NCI-H146 treated with DMSO at 0.1 percent for 48 hours (cell line): ENCODE data around the gene AMOTL1.
"Not testable (repeated sequence)": the region's sequence is repeated elsewhere in the genome, so short reads cannot be mapped to it uniquely, and the experiment has no call there.

ENCODE experiments used
- DNase-seq: peaks from one replicate; lab custom pipeline; 2025; ENCODE audit not compliant: unreplicated experiment; lab: John Stamatoyannopoulos, UW

The AMOTL1 gene

DNA sequence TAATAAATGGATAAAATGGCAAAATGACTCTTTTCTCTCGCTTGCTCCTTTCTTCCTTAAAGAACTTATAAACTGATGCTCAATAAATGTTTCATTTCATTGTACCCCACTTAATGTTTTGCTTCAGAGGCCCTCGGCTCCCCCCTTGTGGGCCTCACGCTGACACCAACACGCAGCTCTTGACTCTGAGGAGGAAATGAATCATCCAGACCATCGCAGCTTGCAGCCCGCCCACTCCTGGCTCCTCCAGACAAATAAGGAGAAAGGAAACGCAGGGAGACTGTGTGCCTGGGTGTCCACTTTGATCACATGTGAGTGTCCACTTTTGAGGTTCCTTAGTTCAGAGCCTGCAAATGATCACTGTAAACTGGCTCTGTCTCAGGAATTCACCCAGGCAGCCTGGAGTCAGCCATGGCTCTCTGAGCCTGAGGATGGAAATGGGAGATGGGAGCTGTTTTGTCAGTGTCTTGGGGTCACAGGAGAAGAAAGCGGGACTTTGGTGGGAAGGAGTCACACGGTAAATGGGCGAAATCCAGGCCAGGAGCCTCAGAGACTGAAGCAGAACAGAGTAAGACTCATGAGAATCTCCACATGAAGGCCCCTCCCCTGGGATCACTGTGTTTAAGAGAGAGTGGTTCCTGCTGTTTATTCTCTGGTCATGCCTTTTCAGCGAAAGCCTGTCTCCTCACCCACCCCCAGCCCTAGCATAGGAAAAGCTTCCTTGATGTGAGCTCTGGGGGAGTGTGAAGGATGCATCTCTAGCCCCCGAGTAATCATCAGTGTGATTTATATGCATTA lies 108.7 kb downstream of the AMOTL1 start:
- DNase-seq: no peak

DNA sequence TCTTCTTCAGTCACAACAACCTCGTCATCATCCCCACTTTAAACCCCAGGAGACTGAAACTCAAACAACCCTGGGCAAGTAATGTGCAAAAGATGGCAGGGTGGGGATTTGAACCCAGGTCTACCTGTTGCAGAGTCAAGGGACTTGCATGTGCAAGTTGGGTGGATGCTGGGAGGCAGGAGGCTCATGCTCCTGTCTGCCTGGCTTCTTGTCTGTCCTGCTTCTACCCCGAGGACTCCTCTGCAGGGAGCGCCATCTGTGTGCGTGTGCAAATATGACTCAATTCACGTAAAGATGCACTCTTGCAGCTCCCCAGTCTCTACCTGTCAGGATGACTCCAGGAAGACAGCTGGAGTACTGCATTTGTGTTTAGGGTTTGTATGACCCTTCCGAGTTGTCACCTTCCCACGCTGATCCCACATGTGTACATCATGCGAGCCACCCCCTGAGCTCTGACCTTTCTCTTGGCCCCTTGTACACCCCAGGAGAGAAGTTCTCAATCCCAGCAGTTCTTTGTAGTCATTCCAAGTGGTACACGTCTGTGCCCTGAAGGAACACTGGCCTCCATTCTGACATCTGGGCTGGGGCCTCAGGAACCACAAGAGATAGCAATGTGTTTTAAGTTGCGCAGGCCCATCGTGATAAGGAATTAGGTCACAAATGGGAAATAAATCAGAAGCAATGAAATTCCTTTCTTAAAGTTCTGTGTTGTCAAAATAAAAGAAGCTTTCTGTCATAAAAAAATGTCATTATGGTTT lies 109.5 kb downstream of the AMOTL1 start:
- no peak for DNase-seq

DNA sequence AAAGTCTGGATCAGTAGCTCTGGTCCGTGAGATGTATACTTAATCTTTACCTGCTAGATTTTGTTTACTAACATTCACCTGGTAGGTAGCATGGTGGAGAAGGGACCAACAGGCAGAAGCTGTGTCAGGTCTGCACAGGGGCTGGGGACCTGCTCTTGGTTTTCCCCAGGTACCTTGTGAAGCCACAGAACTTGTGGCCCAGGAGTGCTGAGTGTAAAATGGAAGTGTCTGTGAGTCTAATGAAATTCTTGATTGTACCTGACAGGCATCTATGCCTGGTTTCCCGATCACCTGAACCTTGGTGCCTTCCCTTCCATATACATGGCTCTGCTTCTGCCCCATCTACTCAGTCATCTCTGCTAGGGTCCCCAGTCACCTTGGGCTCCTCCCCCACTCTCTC lies 110.8 kb downstream of the AMOTL1 start:
- DNase-seq: no peak

DNA sequence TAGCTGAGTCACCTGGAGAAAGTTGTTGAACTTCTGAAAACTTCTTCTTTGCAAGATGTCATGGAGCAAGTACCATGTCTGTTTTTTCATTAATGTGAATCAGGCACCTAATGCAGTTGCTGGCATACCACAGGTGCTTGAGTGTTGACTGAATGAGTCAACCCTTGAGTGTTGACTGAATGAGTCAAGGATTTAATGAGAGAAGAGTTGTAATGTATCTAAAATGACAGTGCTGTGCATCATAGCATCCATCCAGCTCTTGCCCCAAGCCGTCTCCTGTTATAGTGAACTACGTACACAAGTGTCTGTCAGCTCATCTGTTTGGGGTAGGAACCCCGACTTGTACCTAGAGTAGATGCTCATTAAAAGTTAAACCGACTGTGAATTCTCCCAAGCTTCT lies 112.1 kb downstream of the AMOTL1 start:
- no peak for DNase-seq

DNA sequence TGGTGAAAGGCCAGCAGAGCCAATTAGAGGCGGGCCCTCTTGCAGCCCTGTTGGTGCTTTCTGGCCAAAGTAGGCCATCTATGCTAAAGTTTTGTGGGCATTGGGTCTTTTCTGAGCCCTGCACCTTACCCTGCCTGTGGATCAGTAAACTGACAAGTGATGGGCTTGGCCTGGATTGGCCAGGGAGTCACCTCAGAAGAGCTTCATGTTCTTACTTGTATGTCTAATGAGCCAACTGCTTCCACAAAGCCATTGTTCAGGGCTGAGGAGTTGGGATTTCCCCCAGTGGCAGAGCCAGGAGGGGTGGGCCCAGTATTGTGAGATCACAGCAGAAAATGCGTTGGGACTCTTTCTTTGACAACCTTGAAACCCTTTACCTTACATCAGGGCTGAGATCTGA lies 114.8 kb downstream of the AMOTL1 start:
- no peak for DNase-seq

DNA sequence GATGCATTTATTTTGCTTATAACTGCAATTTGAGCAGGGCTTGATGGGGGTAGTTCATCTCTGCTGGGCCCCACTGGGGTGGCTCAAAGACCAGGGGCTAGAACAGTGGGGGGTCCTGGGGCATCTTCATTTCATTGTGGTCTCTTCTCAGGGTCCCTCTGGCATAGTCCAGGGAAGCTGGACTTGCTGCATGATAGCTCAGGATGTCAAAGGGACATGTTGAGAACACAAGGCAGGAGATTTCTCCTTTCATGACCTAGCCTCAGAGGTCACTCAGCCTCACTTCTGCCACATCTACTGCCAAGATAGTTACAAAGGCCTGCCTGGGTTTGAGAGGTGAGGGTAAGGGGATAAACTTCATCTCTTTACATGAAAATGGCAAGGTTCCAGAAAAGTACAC lies 115.7 kb downstream of the AMOTL1 start:
- DNase-seq: no peak

DNA sequence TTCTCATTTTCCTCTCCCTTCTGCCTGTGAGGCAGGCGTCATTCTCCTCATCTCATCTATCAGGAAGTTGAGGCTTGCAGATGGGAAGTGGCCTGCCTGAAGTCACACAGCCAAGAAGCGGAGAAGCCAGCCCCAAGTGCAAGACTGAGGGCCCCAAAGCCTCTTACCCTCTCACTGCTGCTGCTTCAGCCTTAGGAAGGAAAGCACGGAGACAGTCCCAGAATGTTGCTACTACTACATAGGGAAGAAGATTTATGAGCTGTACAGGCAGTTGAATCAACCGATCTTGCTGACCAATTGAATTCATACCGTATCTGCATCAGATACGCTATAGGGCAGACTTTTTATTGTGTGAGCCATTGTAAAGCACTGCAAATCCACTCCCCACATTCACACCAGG lies 116.2 kb downstream of the AMOTL1 start:
- DNase-seq: no peak

DNA sequence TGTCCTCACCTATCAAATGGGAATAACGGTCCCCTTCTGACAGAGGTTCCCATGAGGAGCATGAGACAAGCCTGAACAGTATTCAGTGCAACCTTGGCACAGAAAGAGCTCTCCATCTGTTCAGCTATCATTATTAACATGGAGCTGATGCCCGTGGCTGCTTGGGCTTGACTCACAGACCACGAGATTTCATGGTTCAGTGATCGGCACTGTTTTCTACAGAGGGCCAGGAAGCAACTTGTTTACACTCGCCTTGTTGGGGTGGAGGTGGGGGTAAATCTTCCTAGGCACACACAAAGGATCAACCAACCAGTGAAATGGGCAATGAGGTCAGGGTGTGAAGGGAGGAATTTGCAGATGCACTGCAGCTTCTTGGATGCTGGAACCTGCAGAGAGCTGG lies 117.0 kb downstream of the AMOTL1 start:
- DNase-seq: no peak

DNA sequence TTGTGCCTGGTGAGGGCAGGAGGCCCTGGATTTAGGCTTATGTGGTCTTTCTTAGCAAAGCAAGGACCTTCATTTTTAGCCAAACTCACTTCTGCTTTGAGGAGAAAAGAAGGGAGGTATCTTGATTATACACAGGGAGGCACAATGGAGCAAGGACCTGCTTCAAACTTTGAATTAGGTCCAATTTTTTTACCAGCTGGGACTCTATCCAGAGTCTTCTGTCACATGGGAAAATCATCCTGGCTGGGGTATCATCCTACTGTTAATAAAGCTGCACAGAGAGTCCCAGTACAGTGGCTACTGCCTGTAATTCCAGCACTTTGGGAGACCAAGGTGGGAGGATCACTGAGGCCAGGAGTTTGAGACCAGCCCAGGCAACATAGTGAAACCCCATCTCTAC lies 117.4 kb downstream of the AMOTL1 start:
- DNase-seq: no peak

DNA sequence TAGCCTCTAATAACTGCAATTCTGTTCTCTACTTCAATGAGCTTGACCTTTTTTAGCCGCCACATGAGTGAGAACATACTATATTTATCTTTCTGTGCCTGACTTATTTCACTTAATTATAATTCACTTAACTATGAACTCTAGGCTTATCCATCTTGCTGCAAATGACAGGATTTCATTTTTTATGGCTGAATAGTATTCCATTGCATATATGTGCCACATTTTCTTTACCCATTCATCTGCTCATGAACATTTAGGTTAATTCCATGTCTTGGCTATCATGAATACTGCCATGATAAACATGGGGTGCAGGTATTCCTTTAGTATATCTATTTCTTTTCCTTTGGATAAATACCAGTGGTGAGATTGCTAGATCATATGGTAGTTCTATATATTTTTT lies 120.0 kb downstream of the AMOTL1 start:
- DNase-seq: no peak

DNA sequence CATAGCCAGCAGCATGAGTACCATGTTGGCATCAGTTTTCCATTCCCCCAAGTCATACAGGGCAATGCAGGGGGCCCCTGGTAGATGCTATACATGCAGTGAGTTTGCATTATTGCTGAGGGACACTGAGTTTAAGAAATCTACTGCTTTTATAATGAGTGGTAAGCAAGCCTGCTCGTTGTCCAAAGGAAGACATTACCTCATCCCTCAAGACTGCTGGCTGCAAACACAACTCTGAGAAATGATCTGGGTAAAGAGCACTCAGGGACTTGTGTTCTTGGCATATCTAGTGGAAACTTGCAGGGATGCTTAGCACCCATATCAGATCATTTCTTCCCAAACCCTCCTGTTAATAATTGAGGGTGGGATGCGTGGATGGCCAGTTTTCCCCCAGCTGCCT lies 127.3 kb downstream of the AMOTL1 start:
- no peak for DNase-seq

DNA sequence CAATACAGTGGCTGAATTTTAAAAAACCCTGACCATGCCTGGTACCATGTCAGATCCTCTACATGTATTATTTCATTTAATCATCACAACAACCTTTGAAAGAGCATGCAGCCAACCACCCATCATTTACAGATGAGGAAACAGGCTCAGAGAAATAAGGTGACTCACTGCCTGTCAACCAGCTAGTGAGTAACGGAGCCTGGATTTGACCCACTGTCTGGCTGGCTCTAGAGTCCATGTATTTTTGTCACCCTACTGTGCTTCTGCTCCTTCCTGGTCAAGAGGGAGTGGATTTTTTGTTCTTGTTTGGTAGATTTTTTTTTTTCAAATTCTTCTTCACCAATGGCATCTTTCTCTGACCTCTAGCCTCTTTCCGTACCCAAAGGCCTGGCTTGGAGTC lies 127.8 kb downstream of the AMOTL1 start:
- DNase-seq: no peak

DNA sequence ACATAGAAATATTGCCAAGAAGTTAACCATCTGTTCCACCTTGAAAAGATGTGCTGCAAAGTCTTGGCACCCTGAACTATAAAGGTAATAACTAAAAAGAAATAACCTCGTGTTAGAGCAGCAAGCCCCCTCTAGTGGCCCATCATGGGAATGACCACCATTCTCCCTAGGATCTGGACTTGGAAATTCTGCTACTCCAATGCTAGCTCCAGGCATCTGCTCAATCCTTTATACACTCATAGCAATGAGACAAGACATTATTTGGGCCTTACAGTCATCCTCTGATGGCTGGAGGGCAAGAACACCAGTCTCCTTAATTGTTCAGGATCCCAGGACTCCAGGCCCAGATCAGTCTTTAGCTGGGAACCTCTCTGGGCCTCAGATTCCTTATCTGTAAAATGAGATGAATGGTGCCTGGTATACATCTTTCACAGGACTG lies 129.2 kb downstream of the AMOTL1 start:
- DNase-seq: peak; percentile 10

DNA sequence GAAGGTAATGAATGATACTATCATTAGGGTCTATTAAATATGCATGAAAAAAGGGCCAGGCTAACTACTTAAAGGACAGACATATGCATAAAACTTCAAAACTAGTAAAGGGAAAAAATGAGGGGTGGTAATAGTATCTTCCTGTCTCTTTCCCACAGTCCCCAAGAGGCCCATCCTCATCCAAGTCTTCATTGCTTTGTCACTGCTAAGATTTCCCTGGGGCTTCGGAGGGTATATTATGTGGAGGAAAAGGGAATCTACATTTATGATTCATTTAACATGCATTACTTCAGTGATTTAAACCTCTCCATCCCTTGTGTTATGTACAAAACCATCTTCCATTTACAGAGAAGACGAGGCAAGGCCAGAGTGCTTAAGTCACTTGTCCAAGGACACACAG lies 139.1 kb downstream of the AMOTL1 start:
- no peak for DNase-seq

DNA sequence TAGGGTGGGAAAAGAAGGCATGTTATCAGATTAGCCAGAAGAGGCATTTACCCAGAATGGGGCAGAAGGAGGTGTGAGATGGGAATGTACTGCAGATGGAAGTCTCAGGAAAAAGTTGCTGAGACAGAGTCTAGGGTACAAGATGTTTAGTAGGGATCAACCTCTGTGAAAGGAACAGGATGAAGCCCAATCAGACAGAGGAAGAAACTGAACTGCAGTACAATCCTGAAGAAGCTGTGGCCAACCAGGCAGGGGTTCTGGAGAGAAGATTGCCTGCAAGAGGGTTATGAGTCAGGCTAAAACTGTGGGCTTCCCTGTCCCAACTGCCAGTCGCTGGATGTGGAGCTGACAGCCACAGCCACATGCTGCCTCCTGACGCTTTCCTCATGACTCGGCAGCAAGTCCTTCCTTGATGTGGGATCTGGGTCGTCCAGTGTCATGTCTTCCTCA lies 141.2 kb downstream of the AMOTL1 start:
- DNase-seq: no peak

DNA sequence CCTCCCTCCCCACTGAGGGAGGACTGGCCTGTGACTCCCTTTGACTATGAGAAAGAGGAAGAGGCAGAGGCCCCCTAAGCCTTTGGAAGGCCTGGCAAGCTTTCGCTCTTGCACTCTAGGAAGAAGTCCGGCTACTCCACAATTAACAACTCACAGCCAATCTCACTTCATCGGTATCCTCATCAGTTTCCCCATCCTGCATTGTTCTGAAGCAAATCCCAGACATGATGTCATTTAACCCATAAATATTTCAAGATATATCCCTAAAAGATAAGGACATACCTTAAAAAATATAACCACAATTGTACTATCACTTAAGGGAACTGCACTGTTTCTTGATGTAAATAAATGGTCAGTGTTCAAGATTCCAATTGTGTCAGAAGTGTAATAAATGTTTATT lies 142.1 kb downstream of the AMOTL1 start:
- no peak for DNase-seq

DNA sequence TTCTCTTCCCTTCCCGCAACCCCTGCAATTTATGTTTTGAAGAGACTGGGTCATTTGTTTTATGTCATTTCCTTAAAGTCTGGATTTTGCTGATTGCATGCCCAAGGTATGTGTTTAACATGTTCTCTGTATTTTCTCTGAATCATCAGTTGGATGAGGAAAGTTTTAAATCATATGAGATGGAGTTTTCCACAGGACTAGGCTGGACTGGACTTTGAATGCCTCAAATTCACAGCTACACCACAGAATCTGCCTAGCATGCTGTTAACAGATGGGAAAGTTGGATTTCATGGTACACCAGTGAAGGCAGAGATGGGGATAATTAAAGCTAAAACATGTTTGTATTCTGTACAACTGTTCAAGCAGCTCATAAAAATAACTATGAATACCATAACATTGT lies 142.6 kb downstream of the AMOTL1 start:
- no peak for DNase-seq

DNA sequence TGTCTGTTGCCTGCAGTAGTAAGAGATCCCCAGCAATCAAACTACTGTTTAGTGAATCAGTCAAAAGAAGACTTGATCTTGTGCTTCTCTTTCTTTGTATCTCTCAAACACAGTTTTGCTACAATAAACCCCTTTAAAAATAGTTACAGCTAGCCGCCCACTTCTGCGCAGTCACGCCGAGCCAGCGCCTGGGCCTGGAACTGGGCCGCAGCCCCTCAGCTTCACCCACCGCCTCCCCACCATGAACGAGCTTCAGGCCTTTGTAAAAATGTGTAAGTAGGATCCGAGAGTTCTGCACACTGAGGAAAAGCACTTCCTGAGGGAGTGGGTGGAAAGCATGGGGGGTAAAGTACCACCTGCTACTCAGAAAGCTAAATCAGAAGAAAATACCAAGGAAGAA lies 144.7 kb downstream of the AMOTL1 start:
- DNase-seq: no peak

DNA sequence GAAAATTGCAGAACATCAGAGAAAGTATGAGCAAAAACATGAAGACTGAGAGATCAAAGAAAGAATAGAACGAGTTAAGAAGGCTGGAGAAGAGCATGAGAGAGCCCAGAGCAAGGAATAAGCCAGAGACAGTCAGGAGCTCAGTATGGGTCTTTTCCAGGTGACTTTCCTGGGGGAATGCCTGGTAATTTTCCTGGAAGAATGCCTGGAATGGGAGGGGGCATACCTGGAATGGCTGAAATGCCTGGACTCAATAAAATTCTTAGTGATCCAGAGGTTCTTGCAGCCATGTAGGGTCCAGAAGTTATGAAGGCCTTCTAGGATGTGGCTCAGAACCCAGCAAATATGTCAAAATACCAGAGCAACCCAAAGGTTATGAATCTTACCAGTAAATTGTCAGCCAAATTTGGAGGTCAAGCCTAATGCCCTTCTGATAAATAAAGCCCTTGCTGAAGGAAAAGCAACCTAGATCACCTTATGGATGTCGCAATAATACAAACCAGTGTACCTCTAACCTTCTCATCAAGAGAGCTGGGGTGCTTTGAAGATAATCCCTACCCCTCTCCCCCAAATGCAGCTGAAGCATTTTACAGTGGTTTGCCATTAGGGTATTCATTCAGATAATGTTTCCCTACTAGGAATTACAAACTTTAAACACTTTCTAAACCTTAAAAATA lies 145.7 kb downstream of the AMOTL1 start:
- not testable (repeated sequence) for DNase-seq

DNA sequence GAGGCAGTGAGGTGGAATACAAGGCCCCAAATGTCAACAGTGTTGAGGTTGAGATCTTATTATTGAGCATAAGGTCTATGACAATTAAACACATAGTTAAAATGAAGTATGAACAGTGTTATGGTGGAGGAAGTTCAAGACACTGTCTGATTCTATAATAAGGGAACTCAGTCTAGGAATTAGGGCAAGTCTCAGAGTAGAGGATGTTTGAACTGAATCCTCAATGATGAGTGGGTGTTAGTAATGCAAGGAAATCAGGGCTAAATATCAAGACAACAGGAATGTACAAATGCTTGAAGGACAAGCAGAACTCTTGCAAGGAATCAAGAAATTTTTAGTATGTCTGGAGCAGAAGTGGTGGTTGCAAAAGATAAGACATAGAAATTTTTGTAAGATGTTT lies 152.2 kb downstream of the AMOTL1 start:
- DNase-seq: no peak

DNA sequence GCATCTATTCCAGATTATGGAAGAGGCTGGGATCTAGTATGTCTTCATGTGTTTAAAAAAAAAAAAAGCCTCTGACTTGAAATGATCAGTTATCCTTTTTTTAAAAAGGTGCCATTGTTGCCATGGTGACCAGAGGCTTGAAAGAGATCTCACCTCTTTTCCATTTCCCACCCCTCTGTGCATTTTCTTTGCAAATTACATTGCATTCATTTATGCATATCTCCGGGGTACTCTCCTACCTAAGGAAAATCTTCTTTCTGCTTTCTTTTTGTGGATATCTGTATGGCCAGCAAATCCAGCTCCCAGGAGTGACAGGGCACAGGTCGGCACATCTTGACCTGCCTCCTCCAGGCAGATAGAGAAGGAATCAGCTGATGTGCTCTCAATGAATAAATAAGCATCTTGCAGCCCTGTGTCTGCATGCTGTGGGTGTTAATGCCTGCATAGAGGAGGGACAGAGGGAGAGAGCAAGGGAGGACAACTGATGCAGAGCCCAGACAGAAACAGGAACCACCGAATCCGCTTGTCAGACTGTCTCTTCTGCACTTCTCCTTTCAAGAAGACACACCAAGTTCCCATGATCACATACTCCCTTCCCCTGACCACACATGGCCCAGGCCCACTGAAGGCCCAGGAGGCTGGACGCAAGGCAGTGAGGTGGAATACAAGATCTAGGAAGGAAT lies 154.3 kb downstream of the AMOTL1 start:
- no peak for DNase-seq

DNA sequence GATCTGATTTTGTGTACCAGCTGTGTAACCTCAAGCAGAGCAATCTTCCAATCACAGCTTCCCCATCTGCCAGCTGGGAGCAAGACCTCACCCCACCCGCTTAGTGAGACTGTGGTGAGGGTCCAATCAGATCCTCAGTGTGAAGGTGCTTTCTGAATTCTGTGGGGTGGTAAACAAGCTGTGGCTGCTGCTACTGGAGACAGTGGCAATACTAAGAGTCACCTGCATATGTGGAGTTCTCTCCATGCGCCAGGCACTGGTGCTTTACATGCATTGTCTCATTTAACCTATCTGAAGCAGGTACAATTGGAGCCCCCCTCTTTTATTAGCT lies 154.8 kb downstream of the AMOTL1 start:
- no peak for DNase-seq
